GM23338 (cell line): ENCODE data around the gene TAF1B. TPM values are rescaled to one million over a fixed set of nuclear protein-coding genes. Genes with fewer than 3 reads are reported as not detected.

Experiments
- ATAC-seq: fragments of 200-7000 bp; cut with Tn5 transposase; 3 replicates; pipeline ENCODE4 v1.9.1; 2020
- DNase-seq: peaks from one replicate; pipeline ENCODE4 v3.0.0-alpha.2; 2015; ENCODE audit warnings: low spot score
- H2AFZ ChIP-seq: fragments of 200-600 bp; sonication (generic); 2 replicates; pipeline ENCODE4 v1.8.0; 2016; ENCODE audit warnings: antibody characterized with exemption, mild to moderate bottlenecking, moderate library complexity
- H3F3A ChIP-seq: fragments of 200-600 bp; sonication (generic); replicated peaks from 2 replicates; pipeline ENCODE4 v1.8.0; 2017; ENCODE audit warnings: antibody characterized with exemption, mixed run types, low read depth
- H3K27ac ChIP-seq: fragments of 200-600 bp; sonication (generic); 2 replicates; pipeline ENCODE4 v1.6.1; 2016; ENCODE audit warnings: low read depth
- H3K27me3 ChIP-seq: fragments of 200-600 bp; sonication (generic); 2 replicates; pipeline ENCODE4 v1.8.0; 2016; ENCODE audit warnings: mild to moderate bottlenecking, mixed run types, moderate library complexity; ENCODE audit not compliant: insufficient read depth
- H3K36me3 ChIP-seq: fragments of 200-600 bp; sonication (generic); 2 replicates; pipeline ENCODE4 v1.8.0; 2016; ENCODE audit warnings: mild to moderate bottlenecking; ENCODE audit not compliant: insufficient read depth
- H3K4me1 ChIP-seq: fragments of 200-600 bp; sonication (generic); 2 replicates; pipeline ENCODE4 v1.8.0; 2016; ENCODE audit warnings: mild to moderate bottlenecking, moderate library complexity; ENCODE audit not compliant: insufficient read depth
- H3K4me2 ChIP-seq: fragments of 200-600 bp; sonication (generic); 2 replicates; pipeline ENCODE4 v1.7.1; 2017; ENCODE audit warnings: mixed run types
- H3K4me3 ChIP-seq: fragments of 200-600 bp; sonication (generic); 2 replicates; pipeline ENCODE4 v1.6.1; 2016; ENCODE audit warnings: mixed run types
- H3K79me2 ChIP-seq: fragments of 200-600 bp; sonication (generic); replicated peaks from 2 replicates; pipeline ENCODE4 v1.8.0; 2017; ENCODE audit warnings: mild to moderate bottlenecking; ENCODE audit not compliant: insufficient read depth
- H3K9me2 ChIP-seq: fragments of 200-600 bp; sonication (generic); 2 replicates; pipeline ENCODE4 v1.8.0; 2017; ENCODE audit not compliant: insufficient read depth
- H4K20me1 ChIP-seq: fragments of 200-600 bp; sonication (generic); replicated peaks from 2 replicates; pipeline ENCODE4 v1.8.0; 2017; ENCODE audit warnings: mild to moderate bottlenecking; ENCODE audit not compliant: insufficient read depth
- H3K27ac Mint-ChIP-seq: 2 replicates; pipeline ENCODE4 v1.8.0; 2020; ENCODE audit warnings: inconsistent platforms, mild to moderate bottlenecking, moderate library complexity, mixed read lengths
- H3K27me3 Mint-ChIP-seq: 3 replicates; pipeline ENCODE4 v1.8.0; 2022; ENCODE audit warnings: low read depth, mild to moderate bottlenecking, moderate library complexity, mixed read lengths, inconsistent platforms; ENCODE audit not compliant: insufficient read depth, poor library complexity
- H3K36me3 Mint-ChIP-seq: 3 replicates; pipeline ENCODE4 v1.8.0; 2021; ENCODE audit warnings: low read depth, mild to moderate bottlenecking, inconsistent platforms, moderate library complexity, mixed read lengths
- H3K4me1 Mint-ChIP-seq: 3 replicates; pipeline ENCODE4 v1.8.0; 2020; ENCODE audit warnings: mild to moderate bottlenecking, inconsistent platforms, mixed read lengths
- H3K4me3 Mint-ChIP-seq: 3 replicates; pipeline ENCODE4 v1.8.0; 2021; ENCODE audit warnings: moderate library complexity, mild to moderate bottlenecking, inconsistent platforms, mixed read lengths
- H3K9me3 Mint-ChIP-seq: 3 replicates; pipeline ENCODE4 v1.8.0; 2020; ENCODE audit warnings: moderate library complexity, mild to moderate bottlenecking, inconsistent platforms, mixed read lengths
- CREB1 ChIP-seq: fragments of 250-450 bp; sonication (Bioruptor Pico); IDR thresholded peaks from 2 replicates; pipeline ENCODE4 v1.5.0; 2020; ENCODE audit warnings: low read depth, mild to moderate bottlenecking, moderate library complexity
- CTCF ChIP-seq, 2 experiments: fragments of 200-600 bp in 1 of 2; sonication (generic) in 1 of 2; conservative IDR thresholded peaks; 2 replicates each; pipeline versions ENCODE4 v1.5.1 to v1.6.1; 2016 to 2017; ENCODE audit warnings: antibody characterized with exemption in 2 of 2, low read depth in 2 of 2, mild to moderate bottlenecking in 2 of 2, moderate library complexity in 1 of 2
- ETS1 ChIP-seq: IDR thresholded peaks from 2 replicates; pipeline ENCODE4 v1.6.1; 2016; ENCODE audit warnings: antibody characterized with exemption
- EZH2 ChIP-seq: fragments of 200-600 bp; sonication (generic); IDR thresholded peaks from one replicate; pipeline ENCODE4 v1.8.0; 2017; ENCODE audit warnings: antibody characterized with exemption, mild to moderate bottlenecking, low read depth; ENCODE audit not compliant: unreplicated experiment
- EZH2phosphoT487 ChIP-seq: fragments of 200-600 bp; sonication (generic); IDR thresholded peaks from one replicate; pipeline ENCODE4 v1.8.1; 2018; ENCODE audit warnings: antibody characterized with exemption; ENCODE audit not compliant: unreplicated experiment
- JUNB ChIP-seq: IDR thresholded peaks from one replicate; pipeline ENCODE4 v1.6.1; 2016; ENCODE audit warnings: antibody characterized with exemption; ENCODE audit not compliant: unreplicated experiment
- NANOG ChIP-seq: IDR thresholded peaks from 2 replicates; pipeline ENCODE4 v1.6.1; 2016; ENCODE audit warnings: antibody characterized with exemption, borderline replicate concordance
- POLR2AphosphoS5 ChIP-seq: IDR thresholded peaks from 2 replicates; pipeline ENCODE4 v1.6.1; 2016; ENCODE audit warnings: antibody characterized with exemption, low read depth
- REST ChIP-seq: IDR thresholded peaks from one replicate; pipeline ENCODE4 v1.6.1; 2018; ENCODE audit warnings: antibody characterized with exemption; ENCODE audit not compliant: unreplicated experiment
- STAT1 ChIP-seq: IDR thresholded peaks from one replicate; pipeline ENCODE4 v1.6.1; 2016; ENCODE audit warnings: antibody characterized with exemption; ENCODE audit not compliant: unreplicated experiment
- ZNF114 ChIP-seq: fragments of 250-450 bp; sonication (Bioruptor Pico); IDR thresholded peaks from 2 replicates; pipeline ENCODE4 v1.5.0; 2020; ENCODE audit warnings: mild to moderate bottlenecking, moderate library complexity
- ZNF331 ChIP-seq: fragments of 250-450 bp; sonication (Bioruptor Pico); IDR thresholded peaks from 2 replicates; pipeline ENCODE4 v1.5.0; 2020; ENCODE audit warnings: low read depth, mild to moderate bottlenecking, moderate library complexity
- polyA plus RNA-seq: library from polyadenylated mRNA; unstranded; fragments of >200 nt; fragmentation: Nextera tagmentation; extraction: Ambion mirVana; gene quantifications from 2 replicates; pipeline ENCODE4 v1.2.1, GENCODE V29; 2016
- total RNA-seq: library from RNA; depleted of rRNA; stranded (reverse); fragments of >200 nt; shearing (Covaris generic); gene quantifications from 2 replicates; pipeline ENCODE4 v1.2.3, GENCODE V29; 2014
- TF ChIP-seq, protein P1 (sequence below): fragments of 250-450 bp; sonication (Bioruptor Pico); IDR thresholded peaks from 2 replicates; pipeline ENCODE4 v1.5.0; 2020; ENCODE audit warnings: mild to moderate bottlenecking, moderate library complexity

Gene TAF1B
- total and polyA plus RNA-seq, 2 experiments from 2014 or later = 22.2 to 28.9 TPM

DNA sequence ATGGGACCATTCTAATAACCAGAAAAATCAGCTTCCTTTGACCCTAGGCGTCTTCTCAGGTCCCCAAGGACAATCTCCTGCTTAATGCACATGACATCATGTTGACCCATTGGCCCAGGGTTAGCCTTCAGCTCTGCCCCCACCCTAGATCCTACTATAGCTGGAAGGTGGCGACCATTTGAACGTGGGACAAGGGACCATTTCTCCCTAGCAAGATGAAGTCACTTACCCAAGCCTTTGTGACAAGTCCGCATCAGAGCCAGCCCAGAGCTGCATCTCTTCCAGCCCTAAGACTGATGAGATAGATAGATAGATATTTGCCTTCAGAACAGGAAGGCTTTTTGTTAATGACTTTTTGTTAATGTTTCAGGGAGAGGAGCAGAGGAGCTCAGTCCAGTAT, 28.2 kb upstream of the TAF1B start:
- no peak overlapping the region for H3K4me3 Mint-ChIP-seq
- ATAC-seq (no peak), DNase-seq (no peak)
- no peak overlapping the region for H3K27ac Mint-ChIP-seq
- H3K9me3 Mint-ChIP-seq = no peaks in the 10 kb centered on the region
- peaks cover 12% of the 10 kb centered on the region for H3K27me3 Mint-ChIP-seq
- Histone ChIP-seq H4K20me1 (no peaks in the 10 kb centered on the region), H3K9me2 (no peaks in the 10 kb centered on the region), H3K4me2 (no peak overlapping the region), H3K79me2 (no peaks in the 10 kb centered on the region), H2AFZ (no peak overlapping the region), H3K36me3 (no peaks in the 10 kb centered on the region; the same call in 1 of the 2 replicates), H3K27me3 (no peaks in the 10 kb centered on the region), H3K4me1 (no peaks in the 10 kb centered on the region), H3F3A (no peaks in the 10 kb centered on the region), H3K4me3 (no peak overlapping the region), H3K27ac (no peak overlapping the region)
- TF ChIP-seq STAT1 = no peak
- no peak for TF ChIP-seq ETS1
- no peak for TF ChIP-seq ZNF331 (CRISPR knock-in tag)
- TF ChIP-seq REST = no peak
- TF ChIP-seq EZH2 = no peak
- TF ChIP-seq NANOG = no peak
- TF ChIP-seq POLR2AphosphoS5 = no peak
- no peak for TF ChIP-seq JUNB
- no peak for TF ChIP-seq EZH2phosphoT487
- TF ChIP-seq, protein P1, sequence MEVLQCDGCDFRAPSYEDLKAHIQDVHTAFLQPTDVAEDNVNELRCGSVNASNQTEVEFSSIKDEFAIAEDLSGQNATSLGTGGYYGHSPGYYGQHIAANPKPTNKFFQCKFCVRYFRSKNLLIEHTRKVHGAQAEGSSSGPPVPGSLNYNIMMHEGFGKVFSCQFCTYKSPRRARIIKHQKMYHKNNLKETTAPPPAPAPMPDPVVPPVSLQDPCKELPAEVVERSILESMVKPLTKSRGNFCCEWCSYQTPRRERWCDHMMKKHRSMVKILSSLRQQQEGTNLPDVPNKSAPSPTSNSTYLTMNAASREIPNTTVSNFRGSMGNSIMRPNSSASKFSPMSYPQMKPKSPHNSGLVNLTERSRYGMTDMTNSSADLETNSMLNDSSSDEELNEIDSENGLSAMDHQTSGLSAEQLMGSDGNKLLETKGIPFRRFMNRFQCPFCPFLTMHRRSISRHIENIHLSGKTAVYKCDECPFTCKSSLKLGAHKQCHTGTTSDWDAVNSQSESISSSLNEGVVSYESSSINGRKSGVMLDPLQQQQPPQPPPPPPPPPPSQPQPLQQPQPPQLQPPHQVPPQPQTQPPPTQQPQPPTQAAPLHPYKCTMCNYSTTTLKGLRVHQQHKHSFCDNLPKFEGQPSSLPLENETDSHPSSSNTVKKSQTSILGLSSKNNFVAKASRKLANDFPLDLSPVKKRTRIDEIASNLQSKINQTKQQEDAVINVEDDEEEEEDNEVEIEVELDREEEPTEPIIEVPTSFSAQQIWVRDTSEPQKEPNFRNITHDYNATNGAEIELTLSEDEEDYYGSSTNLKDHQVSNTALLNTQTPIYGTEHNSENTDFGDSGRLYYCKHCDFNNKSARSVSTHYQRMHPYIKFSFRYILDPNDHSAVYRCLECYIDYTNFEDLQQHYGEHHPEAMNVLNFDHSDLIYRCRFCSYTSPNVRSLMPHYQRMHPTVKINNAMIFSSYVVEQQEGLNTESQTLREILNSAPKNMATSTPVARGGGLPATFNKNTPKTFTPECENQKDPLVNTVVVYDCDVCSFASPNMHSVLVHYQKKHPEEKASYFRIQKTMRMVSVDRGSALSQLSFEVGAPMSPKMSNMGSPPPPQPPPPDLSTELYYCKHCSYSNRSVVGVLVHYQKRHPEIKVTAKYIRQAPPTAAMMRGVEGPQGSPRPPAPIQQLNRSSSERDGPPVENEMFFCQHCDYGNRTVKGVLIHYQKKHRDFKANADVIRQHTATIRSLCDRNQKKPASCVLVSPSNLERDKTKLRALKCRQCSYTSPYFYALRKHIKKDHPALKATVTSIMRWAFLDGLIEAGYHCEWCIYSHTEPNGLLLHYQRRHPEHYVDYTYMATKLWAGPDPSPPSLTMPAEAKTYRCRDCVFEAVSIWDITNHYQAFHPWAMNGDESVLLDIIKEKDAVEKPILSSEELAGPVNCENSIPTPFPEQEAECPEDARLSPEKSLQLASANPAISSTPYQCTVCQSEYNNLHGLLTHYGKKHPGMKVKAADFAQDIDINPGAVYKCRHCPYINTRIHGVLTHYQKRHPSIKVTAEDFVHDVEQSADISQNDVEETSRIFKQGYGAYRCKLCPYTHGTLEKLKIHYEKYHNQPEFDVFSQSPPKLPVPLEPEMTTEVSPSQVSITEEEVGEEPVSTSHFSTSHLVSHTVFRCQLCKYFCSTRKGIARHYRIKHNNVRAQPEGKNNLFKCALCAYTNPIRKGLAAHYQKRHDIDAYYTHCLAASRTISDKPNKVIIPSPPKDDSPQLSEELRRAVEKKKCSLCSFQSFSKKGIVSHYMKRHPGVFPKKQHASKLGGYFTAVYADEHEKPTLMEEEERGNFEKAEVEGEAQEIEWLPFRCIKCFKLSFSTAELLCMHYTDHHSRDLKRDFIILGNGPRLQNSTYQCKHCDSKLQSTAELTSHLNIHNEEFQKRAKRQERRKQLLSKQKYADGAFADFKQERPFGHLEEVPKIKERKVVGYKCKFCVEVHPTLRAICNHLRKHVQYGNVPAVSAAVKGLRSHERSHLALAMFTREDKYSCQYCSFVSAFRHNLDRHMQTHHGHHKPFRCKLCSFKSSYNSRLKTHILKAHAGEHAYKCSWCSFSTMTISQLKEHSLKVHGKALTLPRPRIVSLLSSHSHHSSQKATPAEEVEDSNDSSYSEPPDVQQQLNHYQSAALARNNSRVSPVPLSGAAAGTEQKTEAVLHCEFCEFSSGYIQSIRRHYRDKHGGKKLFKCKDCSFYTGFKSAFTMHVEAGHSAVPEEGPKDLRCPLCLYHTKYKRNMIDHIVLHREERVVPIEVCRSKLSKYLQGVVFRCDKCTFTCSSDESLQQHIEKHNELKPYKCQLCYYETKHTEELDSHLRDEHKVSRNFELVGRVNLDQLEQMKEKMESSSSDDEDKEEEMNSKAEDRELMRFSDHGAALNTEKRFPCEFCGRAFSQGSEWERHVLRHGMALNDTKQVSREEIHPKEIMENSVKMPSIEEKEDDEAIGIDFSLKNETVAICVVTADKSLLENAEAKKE (CRISPR knock-in tag) = no peak
- TF ChIP-seq ZNF114 (CRISPR knock-in tag) = no peak
- TF ChIP-seq CTCF (conservative IDR thresholded peaks at IDR 0.05; ENCODE audit: low read depth in 2 of 2) = no peak
- no peak for TF ChIP-seq CREB1 (CRISPR knock-in tag)
- H3K4me1 Mint-ChIP-seq = no peaks in the 10 kb centered on the region
- H3K36me3 Mint-ChIP-seq = no peaks in the 10 kb centered on the region; the same call in 2 of the 3 replicates
